Tibial nerve (tissue), 4 donors: ENCODE measurements around the gene RPS27L.

Source experiments
- CTCF ChIP-seq, 5 experiments: fragments of 200-600 bp in 3 of 5; fragments of 450-650 bp in 2 of 5; sonication (generic) in 3 of 5; IDR thresholded peaks; one replicate each; pipeline ENCODE4 v1.5.1; 2016 to 2019; ENCODE audit warnings: antibody characterized with exemption in 5 of 5, mild to moderate bottlenecking in 3 of 5, moderate library complexity in 2 of 5
- EP300 ChIP-seq, 2 donors: sonication (generic); formaldehyde crosslinking; IDR thresholded peaks; one replicate each; pipeline ENCODE4 v1.6.1; 2017; ENCODE audit warnings: antibody characterized with exemption in 2 of 2, mild to moderate bottlenecking in 1 of 2
- POLR2A ChIP-seq, 2 donors: fragments of 450-650 bp; IDR thresholded peaks; one replicate each; pipeline ENCODE4 v1.6.1; 2017; ENCODE audit warnings: antibody characterized with exemption in 2 of 2, mild to moderate bottlenecking in 2 of 2, moderate library complexity in 2 of 2

DNA sequence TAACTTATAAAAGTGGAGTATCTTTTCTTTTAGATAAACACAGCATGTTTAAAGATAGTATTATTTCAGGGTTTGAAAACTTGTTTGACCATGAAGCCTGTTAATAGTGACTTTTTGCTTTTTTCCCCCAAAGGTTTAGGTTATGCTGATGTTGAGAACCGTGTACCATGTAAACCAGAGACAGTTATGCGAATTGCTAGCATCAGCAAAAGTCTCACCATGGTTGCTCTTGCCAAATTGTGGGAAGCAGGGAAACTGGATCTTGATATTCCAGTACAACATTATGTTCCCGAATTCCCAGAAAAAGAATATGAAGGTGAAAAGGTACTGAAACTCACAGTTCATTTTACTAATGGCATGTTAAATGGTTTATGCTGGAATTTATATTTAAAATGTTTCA lies 30.6 kb downstream of the RPS27L start:
- TF ChIP-seq CTCF (IDR thresholded peaks at IDR 0.05) (no peak), POLR2A (IDR thresholded peaks at IDR 0.05) (no peak), EP300 (IDR thresholded peaks at IDR 0.05) (no peak)
